Smooth muscle cell (in vitro differentiated cells): ENCODE results near the gene CROCC. TPM values are rescaled to one million over a fixed set of nuclear protein-coding genes. Genes with fewer than 3 reads are reported as not detected.

Experiments
- DNase-seq: peaks from one replicate; lab custom pipeline; 2025; ENCODE audit not compliant: unreplicated experiment; lab: John Stamatoyannopoulos, UW
- H2AFZ ChIP-seq: fragments of 200-600 bp; sonication (generic); 2 replicates; pipeline ENCODE4 v1.6.0; 2016; ENCODE audit warnings: antibody characterized with exemption, low read depth, mild to moderate bottlenecking
- H3F3A ChIP-seq: fragments of 200-600 bp; sonication (generic); 2 replicates; pipeline ENCODE4 v1.6.0; 2017; ENCODE audit warnings: antibody characterized with exemption, low read depth
- H3K27ac ChIP-seq: fragments of 200-600 bp; sonication (generic); 2 replicates; pipeline ENCODE4 v1.5.1; 2016; ENCODE audit warnings: low read depth, mild to moderate bottlenecking
- H3K27me3 ChIP-seq: fragments of 200-600 bp; sonication (generic); 2 replicates; pipeline ENCODE4 v1.6.1; 2016; ENCODE audit warnings: low read depth, mild to moderate bottlenecking
- H3K36me3 ChIP-seq: fragments of 200-600 bp; sonication (generic); 2 replicates; pipeline ENCODE4 v1.5.1; 2016; ENCODE audit warnings: low read depth
- H3K4me1 ChIP-seq: fragments of 200-600 bp; sonication (generic); 2 replicates; pipeline ENCODE4 v1.5.1; 2016; ENCODE audit warnings: low read depth
- H3K4me2 ChIP-seq: fragments of 200-600 bp; sonication (generic); 2 replicates; pipeline ENCODE4 v1.6.0; 2016; ENCODE audit warnings: mild to moderate bottlenecking
- H3K4me3 ChIP-seq: fragments of 200-600 bp; sonication (generic); 2 replicates; pipeline ENCODE4 v1.5.1; 2016; ENCODE audit warnings: mild to moderate bottlenecking
- H3K79me2 ChIP-seq: fragments of 200-600 bp; sonication (generic); 2 replicates; pipeline ENCODE4 v1.6.0; 2016; ENCODE audit warnings: low read depth, mild to moderate bottlenecking
- H3K9ac ChIP-seq: fragments of 200-600 bp; sonication (generic); 2 replicates; pipeline ENCODE4 v1.6.0; 2016; ENCODE audit warnings: low read depth
- H3K9me3 ChIP-seq: fragments of 200-600 bp; sonication (generic); replicated peaks from 2 replicates; pipeline ENCODE4 v1.5.1; 2016; ENCODE audit warnings: low read depth
- H4K20me1 ChIP-seq: fragments of 200-600 bp; sonication (generic); 2 replicates; pipeline ENCODE4 v1.6.0; 2016; ENCODE audit warnings: low read depth
- WGBS: methylation state at CpG from one replicate; pipeline ENCODE4 v1.1.7; 2016; ENCODE audit warnings: low lambda C conversion rate; 5-methylcytosine and 5-hydroxymethylcytosine counted together
- polyA plus RNA-seq: library from polyadenylated mRNA; unstranded; fragments of >200 nt; fragmentation: Nextera tagmentation; extraction: Ambion mirVana; gene quantifications from 2 replicates; pipeline ENCODE4 v1.2.1, GENCODE V29; 2016
- total RNA-seq: library from RNA; depleted of rRNA; stranded (reverse); fragments of >200 nt; gene quantifications from 2 replicates; pipeline ENCODE4 v1.2.3, GENCODE V29; 2014
- TF ChIP-seq, protein P1 (sequence below): fragments of 200-600 bp; sonication (generic); IDR thresholded peaks from 2 replicates; pipeline ENCODE4 v1.5.1; 2017; ENCODE audit warnings: borderline replicate concordance, mild to moderate bottlenecking, antibody characterized with exemption; ENCODE audit not compliant: insufficient read depth, poor library complexity, severe bottlenecking

CROCC gene
- total and polyA plus RNA-seq, 2 experiments from 2014 or later, result 19.7 to 24.0 TPM

DNA sequence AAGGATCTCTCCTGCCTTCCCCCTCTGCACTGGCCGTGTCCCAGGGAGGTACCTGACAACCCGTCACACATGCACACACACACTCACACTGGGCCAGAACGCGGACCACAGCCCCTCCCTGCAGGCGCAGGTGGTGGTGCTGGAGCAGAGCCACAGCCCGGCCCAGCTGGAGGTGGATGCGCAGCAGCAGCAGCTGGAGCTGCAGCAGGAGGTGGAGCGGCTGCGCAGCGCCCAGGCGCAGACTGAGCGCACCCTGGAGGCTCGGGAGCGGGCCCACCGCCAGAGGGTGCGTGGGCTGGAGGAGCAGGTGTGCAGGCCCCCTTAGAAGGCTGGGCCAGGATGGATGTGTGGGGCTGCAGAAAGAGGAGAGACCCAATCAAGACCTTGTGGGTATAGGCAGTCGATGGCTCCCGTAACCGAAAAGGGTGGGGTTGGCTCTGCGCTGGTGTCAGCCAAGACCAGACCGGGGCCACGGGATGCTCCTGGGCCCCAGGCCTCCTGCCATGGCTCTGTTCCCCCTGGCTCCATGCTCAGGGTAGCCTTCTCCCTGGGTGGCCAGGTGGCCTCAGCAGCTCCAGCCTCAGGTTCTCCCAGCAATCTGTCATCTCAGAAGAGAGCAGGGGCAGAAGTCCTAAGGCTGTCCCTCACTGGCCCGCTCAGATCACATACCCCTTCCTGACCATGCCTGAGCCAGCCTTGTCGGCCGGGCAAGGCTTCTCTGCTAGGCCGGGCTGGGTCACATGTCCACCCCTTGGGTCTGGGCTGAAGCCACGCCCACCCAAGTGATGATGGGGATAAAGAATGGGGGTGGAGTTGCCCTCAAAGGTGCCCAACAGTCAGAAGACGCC, 49.8 kb downstream of the CROCC start:
- Histone ChIP-seq H3K4me2 (no peak overlapping the region), H3K4me1 (peaks cover 8% of the 10 kb centered on the region), H3K36me3 (no peaks in the 10 kb centered on the region), H3K27ac (peak overlapping the region; percentile 51), H2AFZ (no peak overlapping the region), H3F3A (peaks cover 11% of the 10 kb centered on the region), H3K79me2 (peaks cover 3% of the 10 kb centered on the region), H3K4me3 (no peak overlapping the region), H3K9me3 (no peaks in the 10 kb centered on the region), H3K9ac (no peak overlapping the region), H4K20me1 (peaks cover 37% of the 10 kb centered on the region), H3K27me3 (no peaks in the 10 kb centered on the region)
- peak; percentile 19 for DNase-seq
- WGBS, result 81% methylated on average over 28 of the region's 28 CpGs
- TF ChIP-seq, protein P1, sequence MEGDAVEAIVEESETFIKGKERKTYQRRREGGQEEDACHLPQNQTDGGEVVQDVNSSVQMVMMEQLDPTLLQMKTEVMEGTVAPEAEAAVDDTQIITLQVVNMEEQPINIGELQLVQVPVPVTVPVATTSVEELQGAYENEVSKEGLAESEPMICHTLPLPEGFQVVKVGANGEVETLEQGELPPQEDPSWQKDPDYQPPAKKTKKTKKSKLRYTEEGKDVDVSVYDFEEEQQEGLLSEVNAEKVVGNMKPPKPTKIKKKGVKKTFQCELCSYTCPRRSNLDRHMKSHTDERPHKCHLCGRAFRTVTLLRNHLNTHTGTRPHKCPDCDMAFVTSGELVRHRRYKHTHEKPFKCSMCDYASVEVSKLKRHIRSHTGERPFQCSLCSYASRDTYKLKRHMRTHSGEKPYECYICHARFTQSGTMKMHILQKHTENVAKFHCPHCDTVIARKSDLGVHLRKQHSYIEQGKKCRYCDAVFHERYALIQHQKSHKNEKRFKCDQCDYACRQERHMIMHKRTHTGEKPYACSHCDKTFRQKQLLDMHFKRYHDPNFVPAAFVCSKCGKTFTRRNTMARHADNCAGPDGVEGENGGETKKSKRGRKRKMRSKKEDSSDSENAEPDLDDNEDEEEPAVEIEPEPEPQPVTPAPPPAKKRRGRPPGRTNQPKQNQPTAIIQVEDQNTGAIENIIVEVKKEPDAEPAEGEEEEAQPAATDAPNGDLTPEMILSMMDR, result no peak

DNA sequence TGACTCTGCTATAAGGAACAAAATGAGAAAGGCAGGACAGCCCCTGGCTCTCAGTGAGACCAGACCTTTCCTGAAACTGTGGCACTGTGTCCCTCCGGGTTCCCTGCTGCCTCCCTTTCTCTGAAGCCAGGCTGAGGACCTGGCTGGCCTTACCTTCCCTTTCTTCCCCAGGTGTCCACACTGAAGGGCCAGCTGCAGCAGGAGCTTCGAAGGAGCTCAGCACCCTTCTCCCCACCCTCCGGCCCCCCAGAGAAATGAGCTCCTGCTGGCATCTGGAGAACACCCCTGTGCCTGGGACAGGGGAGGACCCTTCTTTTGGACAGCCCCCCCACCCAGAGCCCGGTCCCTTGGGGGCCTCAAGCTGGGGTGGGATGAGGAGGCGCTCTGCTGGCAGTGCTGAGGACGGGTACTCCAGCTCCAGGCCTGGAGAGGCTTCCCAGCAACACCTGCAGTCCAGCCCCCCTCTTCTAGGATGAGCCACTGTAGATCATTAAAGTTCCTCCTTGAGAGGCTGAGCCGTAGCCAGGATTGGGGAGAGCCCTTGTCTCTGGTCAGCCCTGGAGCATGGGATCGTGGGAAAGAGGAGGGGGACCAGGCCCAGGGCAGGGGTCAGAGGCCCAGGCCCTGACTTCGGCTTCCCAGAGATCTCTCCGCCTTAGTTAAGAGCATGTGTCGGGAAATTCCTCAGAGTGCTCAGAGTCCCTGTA, 50.6 kb downstream of the CROCC start:
- H3K4me3 ChIP-seq, result no peak overlapping the region
- H3K9me3 ChIP-seq, result no peaks in the 10 kb centered on the region
- H3K9ac ChIP-seq, result no peak overlapping the region
- no peaks in the 10 kb centered on the region for H3K27me3 ChIP-seq
- no peak overlapping the region for H3K4me2 ChIP-seq
- H3K4me1 ChIP-seq, result peaks cover 8% of the 10 kb centered on the region
- peaks cover 11% of the 10 kb centered on the region for H3F3A ChIP-seq
- H3K79me2 ChIP-seq, result peaks cover 10% of the 10 kb centered on the region
- TF ChIP-seq, protein P1, result no peak
- DNase-seq, result no peak
- H2AFZ ChIP-seq, result no peak overlapping the region
- peaks cover 45% of the 10 kb centered on the region for H4K20me1 ChIP-seq
- no peaks in the 10 kb centered on the region for H3K36me3 ChIP-seq
- WGBS, result 85% methylated on average over 11 of the region's 11 CpGs
- H3K27ac ChIP-seq, result peak overlapping the region; percentile 51

DNA sequence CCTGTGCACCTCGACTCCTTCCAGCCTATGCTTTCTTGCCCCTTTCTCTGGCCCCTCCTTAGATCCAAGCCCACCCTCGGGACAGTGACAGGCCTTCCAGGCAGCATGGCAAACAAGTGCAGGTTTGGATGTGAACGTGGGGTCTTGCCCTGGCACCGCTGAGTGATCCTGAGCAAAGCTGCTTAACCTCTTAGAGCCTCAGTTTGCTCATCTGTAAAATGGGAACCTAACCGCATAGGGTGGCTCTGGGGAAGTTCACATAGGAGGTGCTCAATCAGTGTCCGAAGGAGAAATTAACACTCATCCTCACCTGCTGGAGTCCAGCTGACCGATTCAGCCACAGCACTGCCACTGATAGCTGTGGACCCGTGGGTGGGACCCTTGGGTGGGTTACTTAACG, 51.5 kb downstream of the CROCC start:
- H3K27ac ChIP-seq, result peak overlapping the region; percentile 51
- no peaks in the 10 kb centered on the region for H3K36me3 ChIP-seq
- H3K27me3 ChIP-seq, result no peaks in the 10 kb centered on the region
- peaks cover 19% of the 10 kb centered on the region for H3K79me2 ChIP-seq
- no peak overlapping the region for H3K9ac ChIP-seq
- H3K4me3 ChIP-seq, result no peak overlapping the region
- WGBS, result 97% methylated on average over 9 of the region's 9 CpGs
- no peaks in the 10 kb centered on the region for H3K9me3 ChIP-seq
- H3K4me1 ChIP-seq, result peaks cover 8% of the 10 kb centered on the region
- DNase-seq, result no peak
- TF ChIP-seq, protein P1, result no peak
- no peak overlapping the region for H3K4me2 ChIP-seq
- peaks cover 11% of the 10 kb centered on the region for H3F3A ChIP-seq
- H4K20me1 ChIP-seq, result peaks cover 54% of the 10 kb centered on the region
- no peak overlapping the region for H2AFZ ChIP-seq
